ENCODE results near the gene ARHGEF4. TPM values are rescaled to one million over a fixed set of nuclear protein-coding genes. Genes with fewer than 3 reads are reported as not detected.

ARHGEF4 gene
- total RNA-seq, 4 donors from 2014 or later, result 108 to 378 (median 134) TPM

DNA sequence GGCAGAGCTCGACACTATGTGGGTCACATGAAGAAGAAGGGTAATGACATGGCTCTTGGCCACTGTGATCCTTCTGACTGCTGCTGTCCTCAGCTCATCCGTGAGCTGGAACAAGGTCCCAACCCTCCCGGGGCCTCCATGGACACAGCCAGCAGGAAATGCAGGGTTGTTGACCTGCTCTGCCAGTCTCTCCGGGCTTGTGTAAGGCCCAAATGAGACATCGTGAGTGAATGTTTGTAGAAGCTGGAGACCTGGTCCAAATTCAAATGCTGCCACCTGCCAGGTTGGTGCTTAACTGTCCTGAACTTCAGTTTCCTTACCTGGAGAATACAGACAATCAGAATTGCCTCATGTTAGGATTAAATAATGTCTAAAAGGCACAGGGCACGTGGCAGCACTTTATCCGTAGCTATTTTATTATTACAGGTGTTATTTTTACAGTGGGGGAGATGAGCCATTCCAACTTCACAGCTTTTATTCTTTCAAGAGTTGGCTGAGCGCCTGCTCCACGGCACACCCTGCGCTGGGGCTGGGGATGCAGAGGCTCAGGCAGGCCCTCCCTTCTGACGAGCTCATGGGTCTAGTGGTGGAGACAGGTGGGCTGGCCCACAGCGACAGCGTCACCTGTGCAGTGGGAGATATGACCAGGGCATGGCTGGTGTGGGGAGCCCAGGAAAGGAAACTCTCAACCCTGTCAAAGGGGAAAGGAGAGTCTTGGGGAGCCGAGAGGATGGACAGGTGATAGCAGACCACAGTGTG lies 15.1 kb downstream of the ARHGEF4 start:
- TF ChIP-seq POLR2A (IDR thresholded peaks at IDR 0.05) (no peak), POLR2AphosphoS5 (IDR thresholded peaks at IDR 0.05) (no peak), EP300 (IDR thresholded peaks at IDR 0.05) (no peak)
- TF ChIP-seq, protein P1, sequence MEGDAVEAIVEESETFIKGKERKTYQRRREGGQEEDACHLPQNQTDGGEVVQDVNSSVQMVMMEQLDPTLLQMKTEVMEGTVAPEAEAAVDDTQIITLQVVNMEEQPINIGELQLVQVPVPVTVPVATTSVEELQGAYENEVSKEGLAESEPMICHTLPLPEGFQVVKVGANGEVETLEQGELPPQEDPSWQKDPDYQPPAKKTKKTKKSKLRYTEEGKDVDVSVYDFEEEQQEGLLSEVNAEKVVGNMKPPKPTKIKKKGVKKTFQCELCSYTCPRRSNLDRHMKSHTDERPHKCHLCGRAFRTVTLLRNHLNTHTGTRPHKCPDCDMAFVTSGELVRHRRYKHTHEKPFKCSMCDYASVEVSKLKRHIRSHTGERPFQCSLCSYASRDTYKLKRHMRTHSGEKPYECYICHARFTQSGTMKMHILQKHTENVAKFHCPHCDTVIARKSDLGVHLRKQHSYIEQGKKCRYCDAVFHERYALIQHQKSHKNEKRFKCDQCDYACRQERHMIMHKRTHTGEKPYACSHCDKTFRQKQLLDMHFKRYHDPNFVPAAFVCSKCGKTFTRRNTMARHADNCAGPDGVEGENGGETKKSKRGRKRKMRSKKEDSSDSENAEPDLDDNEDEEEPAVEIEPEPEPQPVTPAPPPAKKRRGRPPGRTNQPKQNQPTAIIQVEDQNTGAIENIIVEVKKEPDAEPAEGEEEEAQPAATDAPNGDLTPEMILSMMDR (IDR thresholded peaks at IDR 0.05), result no peak
- H3K27me3 ChIP-seq, result no peaks in the 10 kb centered on the region
- H3K27ac ChIP-seq, result no peak overlapping the region
- H3K4me3 ChIP-seq, result no peak overlapping the region
- peaks cover 3% of the 10 kb centered on the region for H3K4me1 ChIP-seq
- no peaks in the 10 kb centered on the region for H3K36me3 ChIP-seq
- no peaks in the 10 kb centered on the region for H3K9me3 ChIP-seq
- DNase-seq (ENCODE audit: low spot score in 2 of 2), result no peak
- 58% methylated on average over 12 of the region's 14 CpGs for WGBS

DNA sequence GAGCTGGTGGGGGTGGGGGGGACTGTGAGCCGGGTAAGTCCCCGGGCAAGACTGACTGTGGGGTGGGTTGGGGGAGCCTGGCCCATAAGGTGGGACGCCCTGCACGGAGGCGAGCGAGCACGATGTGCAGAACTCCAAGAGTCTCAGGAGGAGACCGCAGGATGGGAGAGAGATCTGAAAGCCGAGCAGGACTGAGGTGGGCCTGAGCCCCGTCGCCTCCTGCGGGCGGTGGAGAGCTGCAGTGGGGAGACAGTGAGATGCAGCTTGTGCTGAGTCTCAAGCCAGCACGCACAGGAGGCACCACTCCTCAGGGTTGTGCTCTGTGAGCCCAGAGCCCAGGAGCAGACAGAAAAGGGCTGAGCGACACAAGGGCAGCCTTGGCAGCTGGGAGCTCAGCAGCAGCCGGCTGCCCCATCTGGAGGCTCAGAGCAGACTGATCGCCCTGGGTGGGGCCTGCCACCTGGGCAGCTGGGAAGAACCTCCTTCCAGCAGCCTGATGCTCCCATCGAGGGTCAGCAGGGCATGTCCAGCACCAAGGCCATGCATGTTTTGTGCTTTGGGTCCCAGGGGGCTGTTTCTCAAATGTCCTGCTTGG lies 15.9 kb downstream of the ARHGEF4 start:
- WGBS, result 93% methylated on average over 13 of the region's 18 CpGs
- TF ChIP-seq POLR2AphosphoS5 (IDR thresholded peaks at IDR 0.05) (no peak), POLR2A (IDR thresholded peaks at IDR 0.05) (no peak), EP300 (IDR thresholded peaks at IDR 0.05) (no peak)
- TF ChIP-seq, protein P1 (IDR thresholded peaks at IDR 0.05), result no peak
- H3K27ac ChIP-seq, result no peak overlapping the region

DNA sequence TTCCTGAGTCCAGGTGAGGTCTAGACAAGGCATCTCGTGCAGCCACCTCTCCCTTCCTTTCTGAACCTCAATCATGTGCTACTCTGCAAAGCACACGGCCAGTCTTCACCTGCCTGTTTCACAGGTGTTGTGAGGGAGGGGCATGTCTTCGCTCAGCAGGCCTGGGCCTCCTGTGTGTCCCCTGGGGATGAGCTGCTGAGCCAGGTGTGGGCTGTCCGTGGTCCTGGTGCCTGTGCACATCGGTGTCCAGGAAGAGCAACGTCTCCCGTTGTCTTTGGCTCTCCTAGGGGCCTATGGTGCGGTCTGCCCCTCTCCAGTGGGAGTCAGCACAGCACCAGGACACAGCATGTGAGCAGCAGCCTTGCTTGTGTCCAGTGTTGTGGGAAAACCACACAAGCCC lies 16.7 kb downstream of the ARHGEF4 start:
- H3K36me3 ChIP-seq, result no peaks in the 10 kb centered on the region
- H3K4me3 ChIP-seq, result no peak overlapping the region
- H3K9me3 ChIP-seq, result no peaks in the 10 kb centered on the region
- TF ChIP-seq POLR2AphosphoS5 (IDR thresholded peaks at IDR 0.05) (no peak), POLR2A (IDR thresholded peaks at IDR 0.05) (no peak), EP300 (IDR thresholded peaks at IDR 0.05) (no peak)
- TF ChIP-seq, protein P1 (IDR thresholded peaks at IDR 0.05), result no peak
- no peak overlapping the region for H3K27ac ChIP-seq
- H3K4me1 ChIP-seq, result peaks cover 3% of the 10 kb centered on the region
- DNase-seq (ENCODE audit: low spot score in 2 of 2), result no peak
- H3K27me3 ChIP-seq, result no peaks in the 10 kb centered on the region
- WGBS, result 78% methylated on average over 7 of the region's 8 CpGs

More for the DNA sequence above, 15.9 kb downstream of the ARHGEF4 start:
- no peak overlapping the region for H3K4me3 ChIP-seq
- H3K36me3 ChIP-seq, result no peaks in the 10 kb centered on the region
- no peak for DNase-seq (ENCODE audit: low spot score in 2 of 2)
- H3K4me1 ChIP-seq, result peaks cover 3% of the 10 kb centered on the region
- H3K9me3 ChIP-seq, result no peaks in the 10 kb centered on the region
- H3K27me3 ChIP-seq, result no peaks in the 10 kb centered on the region

DNA sequence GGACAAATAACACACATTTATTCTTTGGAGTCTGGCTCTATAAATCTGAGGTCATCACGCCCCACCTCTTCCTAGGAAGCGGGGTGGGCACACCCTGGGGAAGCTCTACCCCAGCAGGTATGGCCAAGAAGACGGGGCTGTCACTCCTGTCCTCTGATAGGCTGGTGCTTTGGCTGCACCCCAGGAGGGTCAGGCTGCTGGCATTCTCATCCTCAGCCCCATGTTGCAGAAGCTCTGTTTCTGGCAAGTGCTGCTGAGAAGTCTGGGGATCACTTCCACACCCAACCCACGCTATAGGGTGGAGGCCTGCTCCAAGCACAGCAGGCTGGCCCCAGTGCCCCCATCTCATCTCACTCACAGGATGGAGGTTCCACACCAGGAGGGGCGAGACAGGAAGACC lies 17.6 kb downstream of the ARHGEF4 start:
- Histone ChIP-seq H3K4me1 (peaks cover 3% of the 10 kb centered on the region), H3K27ac (no peak overlapping the region), H3K9me3 (no peaks in the 10 kb centered on the region), H3K36me3 (no peaks in the 10 kb centered on the region), H3K4me3 (no peak overlapping the region), H3K27me3 (no peaks in the 10 kb centered on the region)
- 68% methylated on average over 4 of the region's 5 CpGs for WGBS
- DNase-seq (ENCODE audit: low spot score in 2 of 2), result no peak
- TF ChIP-seq, protein P1 (IDR thresholded peaks at IDR 0.05), result no peak
- TF ChIP-seq EP300 (IDR thresholded peaks at IDR 0.05) (no peak), POLR2A (IDR thresholded peaks at IDR 0.05) (no peak), POLR2AphosphoS5 (IDR thresholded peaks at IDR 0.05) (no peak)

All from suprapubic skin (tissue), 4 donors.